Peyer's patch (tissue), 4 donors: Measurements from ENCODE around the gene BCAS1.

Experiments
- CTCF ChIP-seq, 6 experiments: fragments of 450-650 bp in 4 of 6; fragments of 200-600 bp in 2 of 6; sonication (generic) in 1 of 6; IDR thresholded peaks; one replicate each; pipeline ENCODE4 v1.5.1; 2017 to 2019; ENCODE audit warnings: antibody characterized with exemption in 6 of 6, mild to moderate bottlenecking in 3 of 6, moderate library complexity in 1 of 6
- POLR2A ChIP-seq, 2 donors: fragments of 450-650 bp; IDR thresholded peaks; one replicate each; pipeline ENCODE4 v1.5.1; 2017; ENCODE audit warnings: antibody characterized with exemption in 2 of 2, mild to moderate bottlenecking in 2 of 2, moderate library complexity in 2 of 2

- TF ChIP-seq CTCF (IDR thresholded peaks at IDR 0.05) (no peak), POLR2A (IDR thresholded peaks at IDR 0.05) (no peak)
Observed at GRCh38 chr20:53978497-53978896, 91.9 kb downstream of the BCAS1 start.
